ENCODE results near the gene COPS7B. TPM values are rescaled to one million over a fixed set of nuclear protein-coding genes. Genes with fewer than 3 reads are reported as not detected.
A peak's percentile ranks its signal among the peaks of the same experiment; 100 is the strongest.

The COPS7B gene
- total RNA-seq, 1 donor from 2014 or later, result 35.7 TPM

- Mint-ChIP-seq H3K9me3 (ENCODE audit: unreplicated experiment) (no peaks in the 10 kb centered on the region), H3K36me3 (ENCODE audit: unreplicated experiment) (peaks cover 4% of the 10 kb centered on the region), H3K27me3 (ENCODE audit: unreplicated experiment) (no peaks in the 10 kb centered on the region), H3K4me3 (ENCODE audit: unreplicated experiment) (peak overlapping the region; percentile 99), H3K27ac (ENCODE audit: unreplicated experiment) (peak overlapping the region; percentile 92), H3K4me1 (ENCODE audit: unreplicated experiment) (peaks cover 48% of the 10 kb centered on the region)
- TF ChIP-seq, protein P1, sequence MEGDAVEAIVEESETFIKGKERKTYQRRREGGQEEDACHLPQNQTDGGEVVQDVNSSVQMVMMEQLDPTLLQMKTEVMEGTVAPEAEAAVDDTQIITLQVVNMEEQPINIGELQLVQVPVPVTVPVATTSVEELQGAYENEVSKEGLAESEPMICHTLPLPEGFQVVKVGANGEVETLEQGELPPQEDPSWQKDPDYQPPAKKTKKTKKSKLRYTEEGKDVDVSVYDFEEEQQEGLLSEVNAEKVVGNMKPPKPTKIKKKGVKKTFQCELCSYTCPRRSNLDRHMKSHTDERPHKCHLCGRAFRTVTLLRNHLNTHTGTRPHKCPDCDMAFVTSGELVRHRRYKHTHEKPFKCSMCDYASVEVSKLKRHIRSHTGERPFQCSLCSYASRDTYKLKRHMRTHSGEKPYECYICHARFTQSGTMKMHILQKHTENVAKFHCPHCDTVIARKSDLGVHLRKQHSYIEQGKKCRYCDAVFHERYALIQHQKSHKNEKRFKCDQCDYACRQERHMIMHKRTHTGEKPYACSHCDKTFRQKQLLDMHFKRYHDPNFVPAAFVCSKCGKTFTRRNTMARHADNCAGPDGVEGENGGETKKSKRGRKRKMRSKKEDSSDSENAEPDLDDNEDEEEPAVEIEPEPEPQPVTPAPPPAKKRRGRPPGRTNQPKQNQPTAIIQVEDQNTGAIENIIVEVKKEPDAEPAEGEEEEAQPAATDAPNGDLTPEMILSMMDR (IDR thresholded peaks at IDR 0.05), result no peak
- no peak for DNase-seq (ENCODE audit: extremely low spot score, unreplicated experiment)
Measured at GRCh38 chr2:231781798-231782726, 4.2 kb upstream of the COPS7B start.

DNA sequence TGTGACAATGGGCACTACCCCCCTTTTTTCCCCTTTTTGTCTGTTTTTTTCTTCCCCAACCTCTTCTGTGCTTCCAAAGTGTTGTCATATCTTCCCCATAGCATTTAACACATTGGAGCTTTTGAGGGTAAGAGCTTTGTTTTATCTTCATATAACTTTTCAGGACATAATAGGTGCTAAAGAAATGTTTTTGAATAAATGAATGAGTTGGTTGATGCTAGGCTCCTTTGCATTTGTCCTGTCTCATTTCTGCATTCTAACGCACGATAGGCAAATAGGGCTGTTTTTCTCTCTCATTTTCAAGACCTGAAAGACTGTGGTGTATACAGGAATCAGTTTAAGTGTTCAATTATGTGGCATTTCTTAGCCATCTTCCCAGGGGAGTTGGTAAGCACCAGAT lies 832 bp upstream of the COPS7B start:
- Mint-ChIP-seq H3K4me1 (ENCODE audit: unreplicated experiment) (peaks cover 47% of the 10 kb centered on the region), H3K27me3 (ENCODE audit: unreplicated experiment) (no peaks in the 10 kb centered on the region), H3K4me3 (ENCODE audit: unreplicated experiment) (peak overlapping the region; percentile 90), H3K27ac (ENCODE audit: unreplicated experiment) (no peak overlapping the region), H3K9me3 (ENCODE audit: unreplicated experiment) (no peaks in the 10 kb centered on the region), H3K36me3 (ENCODE audit: unreplicated experiment) (peaks cover 2% of the 10 kb centered on the region)
- no peak for DNase-seq (ENCODE audit: extremely low spot score, unreplicated experiment)
- TF ChIP-seq, protein P1 (IDR thresholded peaks at IDR 0.05), result no peak

DNA sequence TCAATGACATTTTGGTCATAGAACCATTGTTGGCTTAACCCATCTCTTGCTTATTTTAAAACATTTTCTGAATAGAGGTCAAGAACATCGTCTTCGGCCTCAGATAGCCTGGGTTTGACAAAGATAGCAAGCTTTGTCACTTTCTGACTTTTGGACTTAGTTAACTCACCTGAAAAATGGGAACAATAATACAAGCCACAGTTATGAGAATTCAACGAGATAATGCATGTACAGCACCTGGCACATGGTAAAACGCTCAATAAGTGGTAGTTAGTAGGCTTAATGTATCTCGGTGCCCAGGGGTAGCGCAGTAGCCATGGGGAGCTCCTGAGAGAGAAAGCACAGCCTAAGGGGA lies 446 bp upstream of the COPS7B start:
- H3K4me1 Mint-ChIP-seq (ENCODE audit: unreplicated experiment), result peaks cover 47% of the 10 kb centered on the region
- no peak for DNase-seq (ENCODE audit: extremely low spot score, unreplicated experiment)
- peak overlapping the region; percentile 90 for H3K4me3 Mint-ChIP-seq (ENCODE audit: unreplicated experiment)
- no peaks in the 10 kb centered on the region for H3K9me3 Mint-ChIP-seq (ENCODE audit: unreplicated experiment)
- TF ChIP-seq, protein P1 (IDR thresholded peaks at IDR 0.05), result no peak
- H3K27ac Mint-ChIP-seq (ENCODE audit: unreplicated experiment), result peak overlapping the region; percentile 85
- peaks cover 2% of the 10 kb centered on the region for H3K36me3 Mint-ChIP-seq (ENCODE audit: unreplicated experiment)
- H3K27me3 Mint-ChIP-seq (ENCODE audit: unreplicated experiment), result no peaks in the 10 kb centered on the region

DNA sequence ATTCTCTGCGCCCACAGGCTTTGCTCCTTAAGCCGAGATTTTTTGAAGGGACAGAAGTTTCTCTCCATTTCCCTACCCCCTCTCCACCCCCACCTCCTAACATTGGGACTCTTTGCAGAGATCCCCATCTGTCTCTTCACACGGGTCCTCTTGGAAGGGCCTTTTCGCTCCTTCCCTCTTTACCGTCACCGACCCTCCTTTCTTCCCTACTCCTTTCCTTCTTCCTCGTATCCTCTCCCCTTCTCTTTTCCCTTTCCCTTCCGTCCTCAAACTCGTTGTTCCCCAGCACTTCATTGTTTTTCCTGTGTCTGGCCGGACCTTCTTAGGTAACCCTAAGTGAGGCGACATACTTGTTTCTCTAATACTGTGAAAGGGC lies 660 bp downstream of the COPS7B start:
- H3K4me1 Mint-ChIP-seq (ENCODE audit: unreplicated experiment), result peaks cover 40% of the 10 kb centered on the region
- no peaks in the 10 kb centered on the region for H3K27me3 Mint-ChIP-seq (ENCODE audit: unreplicated experiment)
- H3K27ac Mint-ChIP-seq (ENCODE audit: unreplicated experiment), result peak overlapping the region; percentile 63
- no peak for DNase-seq (ENCODE audit: extremely low spot score, unreplicated experiment)
- H3K9me3 Mint-ChIP-seq (ENCODE audit: unreplicated experiment), result no peaks in the 10 kb centered on the region
- peak overlapping the region; percentile 90 for H3K4me3 Mint-ChIP-seq (ENCODE audit: unreplicated experiment)
- TF ChIP-seq, protein P1 (IDR thresholded peaks at IDR 0.05), result no peak
- H3K36me3 Mint-ChIP-seq (ENCODE audit: unreplicated experiment), result peaks cover 2% of the 10 kb centered on the region

DNA sequence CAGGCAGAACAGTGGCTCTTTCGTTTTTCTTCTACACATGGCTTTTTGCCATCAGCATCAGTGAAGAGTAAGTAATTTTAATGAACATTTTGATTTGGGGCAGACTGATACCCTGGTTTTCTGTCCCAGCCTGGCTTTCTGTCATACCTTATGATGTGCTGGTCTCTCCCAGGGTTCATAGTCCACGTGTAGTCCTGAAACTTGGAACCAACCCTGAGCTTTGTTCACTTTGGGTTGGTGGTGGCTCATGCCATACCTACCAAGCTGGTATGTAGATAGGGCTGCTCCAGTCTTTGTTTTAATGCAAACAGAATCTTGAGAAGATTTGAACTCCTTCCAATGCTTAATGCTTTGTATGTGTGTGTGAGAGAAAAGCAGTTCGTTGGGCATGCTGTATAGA lies 4.9 kb downstream of the COPS7B start:
- H3K27ac Mint-ChIP-seq (ENCODE audit: unreplicated experiment), result no peak overlapping the region
- no peaks in the 10 kb centered on the region for H3K9me3 Mint-ChIP-seq (ENCODE audit: unreplicated experiment)
- H3K36me3 Mint-ChIP-seq (ENCODE audit: unreplicated experiment), result peaks cover 15% of the 10 kb centered on the region
- TF ChIP-seq, protein P1 (IDR thresholded peaks at IDR 0.05), result no peak
- no peak for DNase-seq (ENCODE audit: extremely low spot score, unreplicated experiment)
- no peaks in the 10 kb centered on the region for H3K27me3 Mint-ChIP-seq (ENCODE audit: unreplicated experiment)
- no peak overlapping the region for H3K4me3 Mint-ChIP-seq (ENCODE audit: unreplicated experiment)
- H3K4me1 Mint-ChIP-seq (ENCODE audit: unreplicated experiment), result peaks cover 16% of the 10 kb centered on the region
